HG03439 (cell line): ENCODE measurements around the gene BMP8B.
A peak's percentile ranks its signal among the peaks of the same experiment; 100 is the strongest.
"Not testable (repeated sequence)": the region's sequence is repeated elsewhere in the genome, so short reads cannot be mapped to it uniquely, and the experiment has no call there.

ENCODE experiments used
- ATAC-seq: cut with Tn5 transposase; IDR thresholded peaks from one replicate; pipeline ENCODE4 v1.9.1; 2021; ENCODE audit warnings: mild to moderate bottlenecking, moderate library complexity; ENCODE audit not compliant: unreplicated experiment

BMP8B gene

GRCh38 chr1:39788758-39789570 is at the start of gene BMP8B:
Gene BMP8B, minus strand, starts transcription at chr1:39788865. Its CDS starts 380 bp downstream, at chr1:39788485.
- ATAC-seq, result peak; percentile 61

DNA sequence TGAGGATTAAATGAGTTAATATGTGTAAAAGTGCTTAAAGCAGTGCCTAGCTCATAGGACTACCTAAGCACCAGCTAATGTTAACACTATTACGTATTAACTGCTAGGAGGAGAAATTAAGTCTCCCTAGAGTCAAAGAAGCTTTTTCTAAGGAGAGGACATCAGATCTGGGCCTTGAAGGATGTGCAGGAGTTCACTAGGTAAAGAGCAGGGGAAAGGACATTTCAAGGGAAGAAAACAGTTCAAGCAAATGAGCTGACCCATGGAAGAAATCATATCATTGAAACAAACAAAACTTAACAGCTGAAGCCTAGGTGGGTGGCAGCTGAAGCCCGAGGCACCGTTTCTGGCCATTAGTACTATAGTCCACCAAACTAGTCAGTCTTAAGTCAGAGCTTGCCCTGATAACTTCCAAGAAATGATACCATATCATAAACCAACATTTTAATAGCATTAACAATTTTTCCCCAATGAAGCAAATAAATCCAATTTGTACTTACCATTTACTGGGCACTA is 48.0 kb upstream of the BMP8B start:
- ATAC-seq, result no peak

DNA sequence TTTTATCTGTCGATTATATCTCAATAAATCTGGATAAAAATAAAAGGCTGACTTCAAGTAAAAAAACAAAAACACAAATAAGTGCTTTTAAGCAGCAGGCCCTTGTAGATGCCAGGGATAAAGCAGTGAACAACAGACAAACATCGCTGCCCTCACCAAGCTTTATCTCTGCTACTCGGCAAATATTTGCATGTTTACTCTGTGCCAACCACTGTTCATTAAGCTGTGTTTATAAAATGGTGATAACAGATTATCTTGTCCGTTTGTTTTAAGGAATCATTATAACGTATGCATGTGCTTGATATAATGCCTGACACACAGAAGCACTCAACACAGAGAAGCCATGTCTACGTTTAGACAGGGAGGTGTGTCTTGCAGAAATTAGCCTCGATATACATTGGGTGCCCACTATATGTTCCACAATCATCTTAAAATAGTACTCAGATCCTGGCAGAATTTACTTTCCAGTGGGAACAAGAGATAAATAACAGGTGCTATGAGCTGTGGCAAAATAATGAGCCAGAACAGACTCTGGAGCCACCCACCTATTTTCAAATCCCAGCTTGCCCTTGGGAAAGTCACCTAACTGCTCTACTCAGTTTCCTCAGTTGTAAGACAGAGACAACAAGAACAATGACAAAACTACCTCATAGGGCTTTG is 47.4 kb upstream of the BMP8B start:
- ATAC-seq, result no peak

DNA sequence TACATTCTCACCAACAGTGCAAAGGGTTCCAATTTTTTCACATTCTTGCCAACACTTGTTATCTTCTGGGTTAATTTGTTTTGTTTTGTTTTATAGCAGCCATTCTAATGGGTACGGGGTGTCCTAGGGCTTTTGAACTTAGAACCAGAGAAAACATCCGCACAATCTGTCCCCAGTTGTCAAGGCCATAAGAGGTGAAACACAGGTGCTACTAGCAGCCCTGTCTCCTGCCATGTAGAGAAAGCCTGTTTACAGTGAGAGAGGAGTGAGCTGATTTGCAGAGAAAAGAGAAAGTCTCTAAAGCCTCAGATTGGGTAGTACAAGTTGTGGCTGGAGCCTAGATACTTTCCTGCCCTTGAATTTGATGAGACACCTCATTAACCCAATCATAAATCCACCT is 46.4 kb upstream of the BMP8B start:
- no peak for ATAC-seq

DNA sequence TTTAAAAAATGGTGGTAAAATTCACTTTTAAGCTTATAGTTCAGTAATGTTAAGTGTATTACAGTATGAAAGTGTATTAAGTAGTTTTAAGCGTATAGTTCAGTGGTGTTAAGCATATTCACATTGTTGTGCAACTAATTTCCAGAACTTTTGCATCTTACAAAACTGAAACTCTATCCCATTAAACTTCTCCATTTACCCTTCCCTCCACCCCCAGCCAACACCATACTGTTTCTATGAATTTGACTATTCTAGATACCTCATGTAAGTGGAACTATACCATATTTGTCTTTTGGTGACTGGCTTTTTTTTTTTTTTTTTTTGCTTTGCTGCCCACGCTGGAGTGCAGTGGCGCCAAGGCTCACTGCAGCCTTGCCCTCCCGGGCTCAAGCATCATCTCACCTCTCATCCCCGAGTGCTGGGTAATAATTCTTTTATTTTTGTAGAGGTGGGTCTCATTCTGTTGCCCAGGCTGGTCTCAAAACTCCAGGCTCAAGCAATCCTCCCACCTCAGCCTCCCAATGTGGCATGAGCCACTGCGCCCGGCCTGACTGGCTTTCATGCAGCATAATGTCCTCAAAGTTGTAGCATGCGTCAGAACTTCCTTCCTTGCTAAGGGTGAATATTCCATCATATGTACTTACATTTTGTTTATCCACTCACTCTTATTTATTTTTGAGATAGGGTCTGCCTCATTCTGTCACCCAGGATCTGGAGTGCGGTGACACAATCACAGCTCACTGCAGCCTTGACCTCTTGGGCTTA is 45.1 kb upstream of the BMP8B start:
- no peak for ATAC-seq

- no peak for ATAC-seq
Measured at GRCh38 chr1:39833121-39833520, 44.5 kb upstream of the BMP8B start.

- no peak for ATAC-seq
Measured at GRCh38 chr1:39832294-39832693, 43.6 kb upstream of the BMP8B start.

- ATAC-seq, result no peak
Measured at GRCh38 chr1:39829791-39830533, 41.3 kb upstream of the BMP8B start.

- ATAC-seq, result no peak
Measured at GRCh38 chr1:39828734-39829133, 40.1 kb upstream of the BMP8B start.

- ATAC-seq, result not testable (repeated sequence)
Measured at GRCh38 chr1:39828255-39828654, 39.6 kb upstream of the BMP8B start.

DNA sequence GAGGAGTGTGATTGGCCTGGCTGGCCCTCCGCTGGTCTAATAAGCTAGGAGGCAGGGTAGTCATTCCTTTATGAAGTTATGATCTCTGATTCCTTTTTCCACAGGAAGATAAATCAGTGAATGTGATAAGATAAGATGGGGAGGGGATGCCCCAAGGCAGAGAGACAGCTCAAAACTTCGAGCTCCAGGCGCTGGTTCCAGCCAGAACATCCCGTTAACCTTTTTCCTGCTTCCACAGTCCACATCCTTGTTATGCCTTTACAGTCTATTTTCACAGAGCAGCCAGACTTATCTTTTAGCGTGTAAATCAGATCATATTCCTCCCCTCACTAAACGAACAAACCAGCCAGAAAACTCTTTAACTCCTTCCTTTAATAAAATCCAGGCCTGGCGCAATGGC is 38.5 kb upstream of the BMP8B start:
- ATAC-seq, result no peak

DNA sequence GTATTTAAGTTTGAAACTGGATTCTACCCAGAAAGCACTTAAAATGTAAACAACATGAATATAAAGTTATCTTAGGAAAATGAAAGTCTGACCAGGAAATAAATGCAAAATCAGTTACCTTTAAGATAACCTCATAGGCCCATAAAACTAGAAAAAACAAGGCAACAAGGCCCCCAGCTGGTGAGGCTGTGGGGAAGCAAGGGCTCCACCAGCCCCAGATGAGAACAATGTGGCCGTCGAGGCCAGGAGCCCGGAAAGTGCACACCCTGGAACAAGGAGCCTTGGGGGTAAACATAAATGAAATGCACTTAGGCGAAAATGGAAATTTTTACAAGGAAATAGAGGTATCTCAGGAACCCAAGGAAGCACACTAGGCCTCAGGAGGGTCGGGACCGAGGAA is 37.9 kb upstream of the BMP8B start:
- ATAC-seq, result no peak

- ATAC-seq, result no peak
Measured at GRCh38 chr1:39825432-39825941, 36.8 kb upstream of the BMP8B start.

GRCh38 chr1:39823450-39823849 is 34.8 kb upstream of the BMP8B start:
- ATAC-seq, result not testable (repeated sequence)

DNA sequence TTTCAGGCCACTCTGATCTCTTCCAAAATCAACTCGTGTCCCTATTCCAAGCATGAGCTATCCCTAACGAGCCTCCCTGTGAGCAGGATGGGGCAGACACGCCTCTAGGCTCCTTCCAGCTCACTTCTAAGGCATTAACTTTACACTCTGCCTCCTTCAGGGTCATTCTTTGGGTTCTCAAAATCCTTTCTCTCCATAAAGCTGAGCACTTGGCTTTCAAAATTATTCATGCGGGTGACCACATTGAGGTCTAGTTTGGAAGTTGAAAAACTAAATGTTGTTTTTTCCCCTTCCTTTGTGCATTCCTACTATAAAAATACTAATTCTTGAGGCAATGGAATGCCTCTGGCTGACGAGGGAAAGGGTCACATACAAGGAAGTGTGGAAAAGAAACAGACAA is 33.5 kb upstream of the BMP8B start:
- ATAC-seq, result no peak

- no peak for ATAC-seq
Measured at GRCh38 chr1:39819091-39819812, 30.6 kb upstream of the BMP8B start.

GRCh38 chr1:39818482-39818881 is 29.8 kb upstream of the BMP8B start:
- ATAC-seq, result no peak

- peak; percentile 82 for ATAC-seq
Measured at GRCh38 chr1:39817091-39817932, 28.6 kb upstream of the BMP8B start.
